WTC11 (cell line): ENCODE measurements around the gene NT5DC4.

ENCODE experiments used
- MAX ChIP-seq: sonication (generic); formaldehyde crosslinking; IDR thresholded peaks from 2 replicates; pipeline ENCODE4 v1.8.0; 2022; ENCODE audit warnings: mild to moderate bottlenecking, missing genetic modification reagents
- OVOL2 ChIP-seq: fragments of 250-450 bp; sonication (Bioruptor Pico); IDR thresholded peaks from 2 replicates; pipeline ENCODE4 v1.9.0; 2021; ENCODE audit warnings: mild to moderate bottlenecking, borderline replicate concordance
- TCF7 ChIP-seq: sonication (generic); formaldehyde crosslinking; IDR thresholded peaks from 2 replicates; pipeline ENCODE4 v1.8.0; 2022; ENCODE audit warnings: mild to moderate bottlenecking, low read depth, missing genetic modification reagents, moderate library complexity
- TF ChIP-seq, protein P1 (sequence below): fragments of 200-600 bp; IDR thresholded peaks from 2 replicates; pipeline ENCODE4 v1.8.0; 2022; ENCODE audit warnings: antibody characterized with exemption
- TF ChIP-seq, protein P2 (sequence below): sonication (generic); formaldehyde crosslinking; IDR thresholded peaks from 2 replicates; pipeline ENCODE4 v1.8.0; 2023; ENCODE audit warnings: missing genetic modification reagents
- TF ChIP-seq, protein P3 (sequence below): sonication (generic); formaldehyde crosslinking; IDR thresholded peaks from 2 replicates; pipeline ENCODE4 v1.8.1; 2023; ENCODE audit warnings: mild to moderate bottlenecking, missing genetic modification reagents, moderate library complexity

GRCh38 chr2:112757265-112757664 lies 36.4 kb downstream of the NT5DC4 start:
- TF ChIP-seq, protein P1, sequence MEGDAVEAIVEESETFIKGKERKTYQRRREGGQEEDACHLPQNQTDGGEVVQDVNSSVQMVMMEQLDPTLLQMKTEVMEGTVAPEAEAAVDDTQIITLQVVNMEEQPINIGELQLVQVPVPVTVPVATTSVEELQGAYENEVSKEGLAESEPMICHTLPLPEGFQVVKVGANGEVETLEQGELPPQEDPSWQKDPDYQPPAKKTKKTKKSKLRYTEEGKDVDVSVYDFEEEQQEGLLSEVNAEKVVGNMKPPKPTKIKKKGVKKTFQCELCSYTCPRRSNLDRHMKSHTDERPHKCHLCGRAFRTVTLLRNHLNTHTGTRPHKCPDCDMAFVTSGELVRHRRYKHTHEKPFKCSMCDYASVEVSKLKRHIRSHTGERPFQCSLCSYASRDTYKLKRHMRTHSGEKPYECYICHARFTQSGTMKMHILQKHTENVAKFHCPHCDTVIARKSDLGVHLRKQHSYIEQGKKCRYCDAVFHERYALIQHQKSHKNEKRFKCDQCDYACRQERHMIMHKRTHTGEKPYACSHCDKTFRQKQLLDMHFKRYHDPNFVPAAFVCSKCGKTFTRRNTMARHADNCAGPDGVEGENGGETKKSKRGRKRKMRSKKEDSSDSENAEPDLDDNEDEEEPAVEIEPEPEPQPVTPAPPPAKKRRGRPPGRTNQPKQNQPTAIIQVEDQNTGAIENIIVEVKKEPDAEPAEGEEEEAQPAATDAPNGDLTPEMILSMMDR, result no peak
- TF ChIP-seq, protein P2, sequence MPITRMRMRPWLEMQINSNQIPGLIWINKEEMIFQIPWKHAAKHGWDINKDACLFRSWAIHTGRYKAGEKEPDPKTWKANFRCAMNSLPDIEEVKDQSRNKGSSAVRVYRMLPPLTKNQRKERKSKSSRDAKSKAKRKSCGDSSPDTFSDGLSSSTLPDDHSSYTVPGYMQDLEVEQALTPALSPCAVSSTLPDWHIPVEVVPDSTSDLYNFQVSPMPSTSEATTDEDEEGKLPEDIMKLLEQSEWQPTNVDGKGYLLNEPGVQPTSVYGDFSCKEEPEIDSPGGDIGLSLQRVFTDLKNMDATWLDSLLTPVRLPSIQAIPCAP, result no peak
- TF ChIP-seq MAX (CRISPR knock-in tag) (no peak), TCF7 (no peak), OVOL2 (CRISPR knock-in tag) (no peak)
- TF ChIP-seq, protein P3, sequence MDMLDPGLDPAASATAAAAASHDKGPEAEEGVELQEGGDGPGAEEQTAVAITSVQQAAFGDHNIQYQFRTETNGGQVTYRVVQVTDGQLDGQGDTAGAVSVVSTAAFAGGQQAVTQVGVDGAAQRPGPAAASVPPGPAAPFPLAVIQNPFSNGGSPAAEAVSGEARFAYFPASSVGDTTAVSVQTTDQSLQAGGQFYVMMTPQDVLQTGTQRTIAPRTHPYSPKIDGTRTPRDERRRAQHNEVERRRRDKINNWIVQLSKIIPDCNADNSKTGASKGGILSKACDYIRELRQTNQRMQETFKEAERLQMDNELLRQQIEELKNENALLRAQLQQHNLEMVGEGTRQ (CRISPR knock-in tag), result no peak
